GM18505 (cell line): ENCODE data around the gene DCUN1D5.

Experiments
- ATAC-seq: cut with Tn5 transposase; IDR thresholded peaks from one replicate; pipeline ENCODE4 v1.9.1; 2021; ENCODE audit not compliant: unreplicated experiment
- POLR2A ChIP-seq: IDR thresholded peaks from 4 replicates; pipeline ENCODE4 v1.6.1; 2011; ENCODE audit warnings: borderline replicate concordance; ENCODE audit not compliant: insufficient read depth, insufficient read length; ENCODE audit errors: extremely low read depth

The DCUN1D5 gene

GRCh38 chr11:103079833-103080232 lies 12.1 kb downstream of the DCUN1D5 start:
- ATAC-seq, result no peak
- TF ChIP-seq POLR2A, result no peak

GRCh38 chr11:103078710-103079109 lies 13.2 kb downstream of the DCUN1D5 start:
- no peak for TF ChIP-seq POLR2A
- no peak for ATAC-seq

GRCh38 chr11:103077554-103077953 lies 14.4 kb downstream of the DCUN1D5 start:
- TF ChIP-seq POLR2A, result no peak
- ATAC-seq, result no peak

- no peak for ATAC-seq
- TF ChIP-seq POLR2A, result no peak
Observed at GRCh38 chr11:103076361-103076760, 15.6 kb downstream of the DCUN1D5 start.

- no peak for TF ChIP-seq POLR2A
- no peak for ATAC-seq
Observed at GRCh38 chr11:103071008-103071407, 21.0 kb downstream of the DCUN1D5 start.

- no peak for ATAC-seq
- TF ChIP-seq POLR2A, result no peak
Observed at GRCh38 chr11:103070142-103070541, 21.8 kb downstream of the DCUN1D5 start.

GRCh38 chr11:103069367-103069766 lies 22.6 kb downstream of the DCUN1D5 start:
- TF ChIP-seq POLR2A, result no peak
- no peak for ATAC-seq

- ATAC-seq, result no peak
Observed at GRCh38 chr11:103067118-103067517, 24.8 kb downstream of the DCUN1D5 start.

GRCh38 chr11:103061656-103062055 lies 30.3 kb downstream of the DCUN1D5 start:
- ATAC-seq, result no peak
- TF ChIP-seq POLR2A, result no peak

More at GRCh38 chr11:103067118-103067517, 24.8 kb downstream of the DCUN1D5 start:
- TF ChIP-seq POLR2A, result no peak

- TF ChIP-seq POLR2A, result no peak
- peak; percentile 54 for ATAC-seq
Observed at GRCh38 chr11:103055221-103055890, 36.6 kb downstream of the DCUN1D5 start.

- no peak for TF ChIP-seq POLR2A
- ATAC-seq, result no peak
Observed at GRCh38 chr11:103053997-103054396, 38.0 kb downstream of the DCUN1D5 start.

GRCh38 chr11:103051981-103052380 lies 40.0 kb downstream of the DCUN1D5 start:
- TF ChIP-seq POLR2A, result no peak
- ATAC-seq, result no peak

- TF ChIP-seq POLR2A, result no peak
- ATAC-seq, result no peak
Observed at GRCh38 chr11:103051151-103051801, 40.7 kb downstream of the DCUN1D5 start.

GRCh38 chr11:103050351-103050750 lies 41.6 kb downstream of the DCUN1D5 start:
- no peak for ATAC-seq
- TF ChIP-seq POLR2A, result no peak
